ENCODE results near the gene CGNL1.

Gene CGNL1

GRCh38 chr15:57373251-57373881 lies 2.9 kb upstream of the CGNL1 start:
- no peak overlapping the region for H3K4me3 ChIP-seq (replicated peaks; ENCODE audit: low read depth, low read length)
- no peak for TF ChIP-seq CTCF (IDR thresholded peaks at IDR 0.05; ENCODE audit: low read depth, low read length, missing control alignments)
- DNase-seq (ENCODE audit: extremely low read depth, low read depth): no peak

- TF ChIP-seq CTCF (IDR thresholded peaks at IDR 0.05; ENCODE audit: low read depth, low read length, missing control alignments): no peak
- no peak for DNase-seq (ENCODE audit: extremely low read depth, low read depth)
- H3K4me3 ChIP-seq (replicated peaks; ENCODE audit: low read depth, low read length): no peak overlapping the region
Measured at GRCh38 chr15:57373882-57374276, 2.4 kb upstream of the CGNL1 start.

GRCh38 chr15:57376696-57377477 lies 582 bp downstream of the CGNL1 start:
- no peak for DNase-seq (ENCODE audit: extremely low read depth, low read depth)
- peak overlapping the region; percentile 37 for H3K4me3 ChIP-seq (replicated peaks; ENCODE audit: low read depth, low read length)
- no peak for TF ChIP-seq CTCF (IDR thresholded peaks at IDR 0.05; ENCODE audit: low read depth, low read length, missing control alignments)

- no peak overlapping the region for H3K4me3 ChIP-seq (replicated peaks; ENCODE audit: low read depth, low read length)
- DNase-seq (ENCODE audit: extremely low read depth, low read depth): no peak
- TF ChIP-seq CTCF (IDR thresholded peaks at IDR 0.05; ENCODE audit: low read depth, low read length, missing control alignments): no peak
Measured at GRCh38 chr15:57377478-57377847, 1.2 kb downstream of the CGNL1 start.

GRCh38 chr15:57379487-57379886 lies 3.2 kb downstream of the CGNL1 start:
- TF ChIP-seq CTCF (IDR thresholded peaks at IDR 0.05; ENCODE audit: low read depth, low read length, missing control alignments): no peak
- no peak overlapping the region for H3K4me3 ChIP-seq (replicated peaks; ENCODE audit: low read depth, low read length)
- no peak for DNase-seq (ENCODE audit: extremely low read depth, low read depth)

- no peak overlapping the region for H3K4me3 ChIP-seq (replicated peaks; ENCODE audit: low read depth, low read length)
- no peak for DNase-seq (ENCODE audit: extremely low read depth, low read depth)
- TF ChIP-seq CTCF (IDR thresholded peaks at IDR 0.05; ENCODE audit: low read depth, low read length, missing control alignments): no peak
Measured at GRCh38 chr15:57380854-57381253, 4.5 kb downstream of the CGNL1 start.
